NCI-H2029 treated with DMSO at 0.1 percent for 48 hours (cell line): ENCODE results near the gene PNPLA7.
A peak's percentile ranks its signal among the peaks of the same experiment; 100 is the strongest.

Source experiments
- DNase-seq: peaks from one replicate; lab custom pipeline; 2025; lab: John Stamatoyannopoulos, UW

PNPLA7 gene

GRCh38 chr9:137494104-137494544 lies 56.1 kb downstream of the PNPLA7 start:
- DNase-seq = no peak

- DNase-seq = no peak
Measured at GRCh38 chr9:137493364-137494103, 56.7 kb downstream of the PNPLA7 start.

- no peak for DNase-seq
Measured at GRCh38 chr9:137492464-137493363, 57.5 kb downstream of the PNPLA7 start.

- no peak for DNase-seq
Measured at GRCh38 chr9:137491735-137492432, 58.3 kb downstream of the PNPLA7 start.

- DNase-seq = no peak
Measured at GRCh38 chr9:137490532-137491186, 59.5 kb downstream of the PNPLA7 start.

- no peak for DNase-seq
Measured at GRCh38 chr9:137488906-137489305, 61.3 kb downstream of the PNPLA7 start.

- peak; percentile 21 for DNase-seq
Measured at GRCh38 chr9:137488327-137488653, 61.9 kb downstream of the PNPLA7 start.

GRCh38 chr9:137487454-137488326 lies 62.5 kb downstream of the PNPLA7 start:
- DNase-seq = peak; percentile 22

GRCh38 chr9:137486545-137487453 lies 63.4 kb downstream of the PNPLA7 start:
- DNase-seq = no peak

- no peak for DNase-seq
Measured at GRCh38 chr9:137486141-137486490, 64.1 kb downstream of the PNPLA7 start.

GRCh38 chr9:137485343-137486140 lies 64.7 kb downstream of the PNPLA7 start:
- peak; percentile 58 for DNase-seq

GRCh38 chr9:137484551-137485315 lies 65.5 kb downstream of the PNPLA7 start:
- DNase-seq = no peak

- peak; percentile 13 for DNase-seq
Measured at GRCh38 chr9:137482094-137482781, 68.0 kb downstream of the PNPLA7 start.

GRCh38 chr9:137480686-137481683 lies 69.2 kb downstream of the PNPLA7 start:
- DNase-seq = no peak

- no peak for DNase-seq
Measured at GRCh38 chr9:137479892-137480685, 70.1 kb downstream of the PNPLA7 start.
